Neural progenitor cell (in vitro differentiated cells): ENCODE data around the gene RAB11FIP5. TPM values are rescaled to one million over a fixed set of nuclear protein-coding genes. Genes with fewer than 3 reads are reported as not detected.
"Not testable (repeated sequence)": the region's sequence is repeated elsewhere in the genome, so short reads cannot be mapped to it uniquely, and the experiment has no call there.

Source experiments
- DNase-seq: peaks from one replicate; pipeline ENCODE4 v3.0.0-alpha.2; 2016; ENCODE audit warnings: low spot score
- H2AFZ ChIP-seq: fragments of 200-600 bp; sonication (generic); replicated peaks from 2 replicates; pipeline ENCODE4 v1.6.1; 2016; ENCODE audit warnings: antibody characterized with exemption
- H3F3A ChIP-seq: fragments of 200-600 bp; sonication (generic); 2 replicates; pipeline ENCODE4 v1.6.1; 2016; ENCODE audit warnings: antibody characterized with exemption, low read depth
- H3K27ac ChIP-seq: fragments of 200-600 bp; sonication (generic); 2 replicates; pipeline ENCODE4 v1.5.1; 2016; ENCODE audit warnings: mild to moderate bottlenecking
- H3K27me3 ChIP-seq: fragments of 200-600 bp; sonication (generic); 2 replicates; pipeline ENCODE4 v1.6.1; 2016; ENCODE audit warnings: mild to moderate bottlenecking, moderate library complexity
- H3K36me3 ChIP-seq: fragments of 200-600 bp; sonication (generic); 2 replicates; pipeline ENCODE4 v1.5.1; 2016
- H3K4me1 ChIP-seq: fragments of 200-600 bp; sonication (generic); 2 replicates; pipeline ENCODE4 v1.6.1; 2016; ENCODE audit warnings: mixed run types
- H3K4me2 ChIP-seq: fragments of 200-600 bp; sonication (generic); 2 replicates; pipeline ENCODE4 v1.6.1; 2016
- H3K4me3 ChIP-seq: fragments of 200-600 bp; sonication (generic); 2 replicates; pipeline ENCODE4 v1.5.1; 2016
- H3K79me2 ChIP-seq: fragments of 200-600 bp; sonication (generic); 2 replicates; pipeline ENCODE4 v1.6.1; 2016; ENCODE audit warnings: low read depth
- H3K9ac ChIP-seq: fragments of 200-600 bp; sonication (generic); 2 replicates; pipeline ENCODE4 v1.6.1; 2016
- H3K9me3 ChIP-seq: fragments of 200-600 bp; sonication (generic); 2 replicates; pipeline ENCODE4 v1.5.1; 2016; ENCODE audit warnings: low read depth
- H4K20me1 ChIP-seq: fragments of 200-600 bp; sonication (generic); 2 replicates; pipeline ENCODE4 v1.6.1; 2016; ENCODE audit warnings: low read depth
- H3K27ac Mint-ChIP-seq: 3 replicates; pipeline ENCODE4 v1.8.0; 2021; ENCODE audit warnings: mixed read lengths
- H3K27me3 Mint-ChIP-seq: 2 replicates; pipeline ENCODE4 v1.8.0; 2022; ENCODE audit warnings: low read depth, mild to moderate bottlenecking, inconsistent platforms, moderate library complexity, mixed read lengths; ENCODE audit not compliant: insufficient read depth
- H3K36me3 Mint-ChIP-seq: 3 replicates; pipeline ENCODE4 v1.8.0; 2021; ENCODE audit warnings: mixed read lengths
- H3K4me1 Mint-ChIP-seq: 3 replicates; pipeline ENCODE4 v1.8.0; 2021; ENCODE audit warnings: mixed read lengths
- H3K4me3 Mint-ChIP-seq: 3 replicates; pipeline ENCODE4 v1.8.0; 2021; ENCODE audit warnings: mild to moderate bottlenecking, moderate library complexity, mixed read lengths
- H3K9me3 Mint-ChIP-seq: 3 replicates; pipeline ENCODE4 v1.8.0; 2020; ENCODE audit warnings: mixed read lengths
- CTCF ChIP-seq: fragments of 200-600 bp; sonication (generic); IDR thresholded peaks from 2 replicates; pipeline ENCODE4 v1.5.1; 2017; ENCODE audit warnings: antibody characterized with exemption, mild to moderate bottlenecking
- EZH2 ChIP-seq: fragments of 200-600 bp; sonication (generic); IDR thresholded peaks from 2 replicates; pipeline ENCODE4 v1.6.1; 2017; ENCODE audit warnings: antibody characterized with exemption, mild to moderate bottlenecking, moderate library complexity
- EZH2phosphoT487 ChIP-seq: fragments of 200-600 bp; sonication (generic); IDR thresholded peaks from 2 replicates; pipeline ENCODE4 v1.6.1; 2017; ENCODE audit warnings: antibody characterized with exemption
- total RNA-seq: library from RNA; depleted of rRNA; stranded (reverse); fragments of >200 nt; gene quantifications from 2 replicates; pipeline ENCODE4 v1.2.3, GENCODE V29; 2015; ENCODE audit warnings: low replicate concordance

RAB11FIP5 gene
- total RNA-seq, 1 donor from 2014 or later: 4.2 TPM

GRCh38 chr2:73100956-73101355, 11.8 kb downstream of the RAB11FIP5 start:
- Histone ChIP-seq H3F3A (no peaks in the 10 kb centered on the region), H3K4me2 (no peak overlapping the region), H3K27ac (no peak overlapping the region), H4K20me1 (peaks cover 15% of the 10 kb centered on the region), H3K27me3 (no peaks in the 10 kb centered on the region), H3K9me3 (no peaks in the 10 kb centered on the region), H3K9ac (no peak overlapping the region), H3K4me3 (no peak overlapping the region), H3K36me3 (no peaks in the 10 kb centered on the region), H3K79me2 (no peaks in the 10 kb centered on the region), H3K4me1 (no peaks in the 10 kb centered on the region), H2AFZ (no peak overlapping the region)
- no peaks in the 10 kb centered on the region for H3K9me3 Mint-ChIP-seq
- DNase-seq: no peak
- no peak overlapping the region for H3K27ac Mint-ChIP-seq
- H3K36me3 Mint-ChIP-seq: peaks cover 2% of the 10 kb centered on the region
- H3K4me3 Mint-ChIP-seq: no peak overlapping the region
- peaks cover 2% of the 10 kb centered on the region for H3K4me1 Mint-ChIP-seq
- peaks cover 8% of the 10 kb centered on the region for H3K27me3 Mint-ChIP-seq
- no peak for TF ChIP-seq CTCF
- TF ChIP-seq EZH2phosphoT487: no peak

GRCh38 chr2:73099486-73099885, 13.3 kb downstream of the RAB11FIP5 start:
- Mint-ChIP-seq H3K9me3 (no peaks in the 10 kb centered on the region), H3K27me3 (peaks cover 10% of the 10 kb centered on the region), H3K36me3 (no peaks in the 10 kb centered on the region), H3K27ac (no peak overlapping the region), H3K4me3 (no peak overlapping the region), H3K4me1 (no peaks in the 10 kb centered on the region)
- no peak overlapping the region for H3K4me3 ChIP-seq
- H3K4me2 ChIP-seq: no peak overlapping the region
- no peak overlapping the region for H3K27ac ChIP-seq
- no peaks in the 10 kb centered on the region for H3K9me3 ChIP-seq
- H3K79me2 ChIP-seq: no peaks in the 10 kb centered on the region
- H3F3A ChIP-seq: no peaks in the 10 kb centered on the region
- no peak overlapping the region for H3K9ac ChIP-seq
- H3K36me3 ChIP-seq: no peaks in the 10 kb centered on the region
- H4K20me1 ChIP-seq: peaks cover 12% of the 10 kb centered on the region
- H2AFZ ChIP-seq: no peak overlapping the region
- DNase-seq: no peak
- TF ChIP-seq EZH2phosphoT487 (no peak), EZH2 (no peak), CTCF (no peak)
- no peaks in the 10 kb centered on the region for H3K4me1 ChIP-seq
- no peaks in the 10 kb centered on the region for H3K27me3 ChIP-seq

- no peaks in the 10 kb centered on the region for H3K36me3 Mint-ChIP-seq
- Histone ChIP-seq H2AFZ (no peak overlapping the region), H3F3A (no peaks in the 10 kb centered on the region), H3K9ac (no peak overlapping the region), H3K79me2 (no peaks in the 10 kb centered on the region), H3K36me3 (no peaks in the 10 kb centered on the region), H3K9me3 (no peaks in the 10 kb centered on the region), H3K4me3 (no peak overlapping the region), H3K4me2 (no peak overlapping the region), H4K20me1 (peaks cover 10% of the 10 kb centered on the region), H3K27me3 (no peaks in the 10 kb centered on the region), H3K27ac (no peak overlapping the region), H3K4me1 (no peaks in the 10 kb centered on the region)
- no peak overlapping the region for H3K27ac Mint-ChIP-seq
- H3K9me3 Mint-ChIP-seq: no peaks in the 10 kb centered on the region
- H3K4me1 Mint-ChIP-seq: peaks cover 22% of the 10 kb centered on the region
- H3K27me3 Mint-ChIP-seq: peaks cover 5% of the 10 kb centered on the region
- no peak for DNase-seq
- no peak overlapping the region for H3K4me3 Mint-ChIP-seq
- TF ChIP-seq CTCF: no peak
- no peak for TF ChIP-seq EZH2
- TF ChIP-seq EZH2phosphoT487: no peak
Observed at GRCh38 chr2:73095910-73096309, 16.8 kb downstream of the RAB11FIP5 start.

GRCh38 chr2:73093601-73094218, 19.0 kb downstream of the RAB11FIP5 start:
- H3K4me1 Mint-ChIP-seq: peaks cover 30% of the 10 kb centered on the region
- not testable (repeated sequence) for H3K4me3 ChIP-seq, H3K36me3 ChIP-seq, H4K20me1 ChIP-seq, H3K27ac ChIP-seq, H3K9ac ChIP-seq, H3K79me2 ChIP-seq, DNase-seq, H3K27me3 Mint-ChIP-seq, H3F3A ChIP-seq, H3K9me3 Mint-ChIP-seq, H3K4me1 ChIP-seq, H3K4me2 ChIP-seq, H3K4me3 Mint-ChIP-seq, H3K9me3 ChIP-seq, H3K27me3 ChIP-seq, H3K27ac Mint-ChIP-seq, H2AFZ ChIP-seq, H3K36me3 Mint-ChIP-seq
